Esophagus squamous epithelium (tissue), 5 donors: ENCODE data around the gene GEMIN5. TPM values are rescaled to one million over a fixed set of nuclear protein-coding genes. Genes with fewer than 3 reads are reported as not detected.
"Not testable (repeated sequence)": the region's sequence is repeated elsewhere in the genome, so short reads cannot be mapped to it uniquely, and the experiment has no call there.

Source experiments
- DNase-seq: peaks from one replicate; lab custom pipeline; 2025; lab: John Stamatoyannopoulos, UW
- H3K27ac ChIP-seq, 4 donors: fragments of 200-600 bp; sonication (generic); one replicate each; pipeline ENCODE4 v1.5.1; 2016 to 2019; ENCODE audit warnings: mild to moderate bottlenecking in 1 of 4
- H3K27me3 ChIP-seq, 4 donors: fragments of 200-600 bp; sonication (generic); 1 replicate in 3 of 4; 2 replicates in 1 of 4; pipeline versions ENCODE4 v1.5.1 to v1.6.0; 2017 to 2021; ENCODE audit warnings: antibody characterized with exemption in 1 of 4
- H3K36me3 ChIP-seq, 3 donors: fragments of 200-600 bp; sonication (generic); one replicate each; pipeline ENCODE4 v1.5.1; 2016 to 2019
- H3K4me1 ChIP-seq, 3 donors: fragments of 200-600 bp; sonication (generic); one replicate each; pipeline ENCODE4 v1.5.1; 2017 to 2019
- H3K4me3 ChIP-seq, 4 donors: fragments of 200-600 bp; sonication (generic); 1 replicate in 3 of 4; 2 replicates in 1 of 4; pipeline ENCODE4 v1.5.1; 2016 to 2019; ENCODE audit warnings: mild to moderate bottlenecking in 2 of 4, moderate library complexity in 1 of 4
- H3K9me3 ChIP-seq, 3 donors: fragments of 200-600 bp; sonication (generic); one replicate each; pipeline ENCODE4 v1.5.1; 2016 to 2019
- POLR2A ChIP-seq, 4 donors: fragments of 450-650 bp; IDR thresholded peaks; one replicate each; pipeline ENCODE4 v1.6.1; 2017; ENCODE audit warnings: antibody characterized with exemption in 4 of 4, mild to moderate bottlenecking in 4 of 4, moderate library complexity in 3 of 4
- WGBS, 2 donors: methylation state at CpG; one replicate each; pipeline ENCODE4 v1.1.5; 2018; 5-methylcytosine and 5-hydroxymethylcytosine counted together
- intact Hi-C: fragments of 100-400 bp; cut with DNase I; formaldehyde crosslinking; loops from one replicate; pipeline ENCODE4 v1.15.0; 2022
- total RNA-seq, 4 donors: library from RNA; depleted of rRNA; stranded (reverse); fragments of >200 nt; gene quantifications; one replicate each; pipeline ENCODE4 v1.1.0, GENCODE V29; 2016
- TF ChIP-seq, protein P1 (sequence below), 6 experiments: fragments of 450-650 bp in 4 of 6; fragments of 200-600 bp in 2 of 6; sonication (generic) in 2 of 6; IDR thresholded peaks; one replicate each; pipeline ENCODE4 v1.5.1; 2016 to 2019; ENCODE audit warnings: antibody characterized with exemption in 6 of 6, mild to moderate bottlenecking in 4 of 6, moderate library complexity in 4 of 6
- donor health status: DM: yes; HTN: yes; CAD: no.

Gene GEMIN5, protein sequence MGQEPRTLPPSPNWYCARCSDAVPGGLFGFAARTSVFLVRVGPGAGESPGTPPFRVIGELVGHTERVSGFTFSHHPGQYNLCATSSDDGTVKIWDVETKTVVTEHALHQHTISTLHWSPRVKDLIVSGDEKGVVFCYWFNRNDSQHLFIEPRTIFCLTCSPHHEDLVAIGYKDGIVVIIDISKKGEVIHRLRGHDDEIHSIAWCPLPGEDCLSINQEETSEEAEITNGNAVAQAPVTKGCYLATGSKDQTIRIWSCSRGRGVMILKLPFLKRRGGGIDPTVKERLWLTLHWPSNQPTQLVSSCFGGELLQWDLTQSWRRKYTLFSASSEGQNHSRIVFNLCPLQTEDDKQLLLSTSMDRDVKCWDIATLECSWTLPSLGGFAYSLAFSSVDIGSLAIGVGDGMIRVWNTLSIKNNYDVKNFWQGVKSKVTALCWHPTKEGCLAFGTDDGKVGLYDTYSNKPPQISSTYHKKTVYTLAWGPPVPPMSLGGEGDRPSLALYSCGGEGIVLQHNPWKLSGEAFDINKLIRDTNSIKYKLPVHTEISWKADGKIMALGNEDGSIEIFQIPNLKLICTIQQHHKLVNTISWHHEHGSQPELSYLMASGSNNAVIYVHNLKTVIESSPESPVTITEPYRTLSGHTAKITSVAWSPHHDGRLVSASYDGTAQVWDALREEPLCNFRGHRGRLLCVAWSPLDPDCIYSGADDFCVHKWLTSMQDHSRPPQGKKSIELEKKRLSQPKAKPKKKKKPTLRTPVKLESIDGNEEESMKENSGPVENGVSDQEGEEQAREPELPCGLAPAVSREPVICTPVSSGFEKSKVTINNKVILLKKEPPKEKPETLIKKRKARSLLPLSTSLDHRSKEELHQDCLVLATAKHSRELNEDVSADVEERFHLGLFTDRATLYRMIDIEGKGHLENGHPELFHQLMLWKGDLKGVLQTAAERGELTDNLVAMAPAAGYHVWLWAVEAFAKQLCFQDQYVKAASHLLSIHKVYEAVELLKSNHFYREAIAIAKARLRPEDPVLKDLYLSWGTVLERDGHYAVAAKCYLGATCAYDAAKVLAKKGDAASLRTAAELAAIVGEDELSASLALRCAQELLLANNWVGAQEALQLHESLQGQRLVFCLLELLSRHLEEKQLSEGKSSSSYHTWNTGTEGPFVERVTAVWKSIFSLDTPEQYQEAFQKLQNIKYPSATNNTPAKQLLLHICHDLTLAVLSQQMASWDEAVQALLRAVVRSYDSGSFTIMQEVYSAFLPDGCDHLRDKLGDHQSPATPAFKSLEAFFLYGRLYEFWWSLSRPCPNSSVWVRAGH (N-terminal part only)
- 10 to 100 TPM; 10.1 to 18.1 (median 13.2) TPM for total RNA-seq

DNA sequence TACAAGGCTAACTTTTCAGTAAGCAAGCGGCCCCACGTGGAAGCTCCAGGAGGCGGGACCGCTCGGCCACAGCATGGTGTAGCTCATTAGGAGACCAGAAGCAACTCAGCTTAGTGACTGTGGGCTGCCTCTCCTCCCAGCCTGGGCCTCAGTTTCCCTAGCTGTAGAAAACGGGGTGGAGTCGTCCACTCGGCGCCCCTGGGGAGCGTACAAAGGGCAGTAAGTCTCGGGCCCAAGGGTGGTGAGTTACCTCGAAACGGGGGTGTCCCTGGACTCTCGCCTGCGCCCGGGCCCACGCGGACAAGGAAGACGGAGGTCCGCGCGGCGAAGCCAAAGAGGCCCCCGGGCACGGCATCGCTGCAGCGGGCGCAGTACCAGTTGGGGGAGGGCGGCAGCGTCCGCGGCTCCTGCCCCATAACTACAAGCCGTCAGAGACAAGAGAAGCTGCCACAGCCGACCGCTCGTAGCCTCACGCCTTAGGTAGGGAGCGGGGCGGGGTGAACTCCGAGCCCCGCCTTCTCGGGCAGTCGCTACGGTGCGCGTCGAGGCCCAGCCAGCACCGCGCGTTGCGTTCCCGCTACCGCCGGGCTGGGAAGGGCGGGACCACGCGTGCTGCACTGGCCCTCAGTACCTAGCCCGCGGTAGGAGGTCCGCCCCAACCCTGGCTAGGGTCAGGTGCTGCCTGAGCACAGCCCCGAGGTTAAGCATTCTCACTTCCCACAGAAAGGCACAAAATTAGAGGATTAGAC is at the start of gene GEMIN5:
TSS of gene GEMIN5 (minus strand) at position 494 of the 749 bp plus-strand sequence. CDS start at position 416, 78 bp downstream.
- peak within 1 kb of the TSS; percentile 75 to 80 (median 76) for H3K27ac ChIP-seq
- intact Hi-C loops: no loop called here
- H3K4me1 ChIP-seq: peaks cover 10 to 49% (median 33%) of the 10 kb centered on the region in 3 donors
- TF ChIP-seq POLR2A (IDR thresholded peaks at IDR 0.05): peak in 2 of 4 donors; percentile 38 to 41
- TF ChIP-seq, protein P1, sequence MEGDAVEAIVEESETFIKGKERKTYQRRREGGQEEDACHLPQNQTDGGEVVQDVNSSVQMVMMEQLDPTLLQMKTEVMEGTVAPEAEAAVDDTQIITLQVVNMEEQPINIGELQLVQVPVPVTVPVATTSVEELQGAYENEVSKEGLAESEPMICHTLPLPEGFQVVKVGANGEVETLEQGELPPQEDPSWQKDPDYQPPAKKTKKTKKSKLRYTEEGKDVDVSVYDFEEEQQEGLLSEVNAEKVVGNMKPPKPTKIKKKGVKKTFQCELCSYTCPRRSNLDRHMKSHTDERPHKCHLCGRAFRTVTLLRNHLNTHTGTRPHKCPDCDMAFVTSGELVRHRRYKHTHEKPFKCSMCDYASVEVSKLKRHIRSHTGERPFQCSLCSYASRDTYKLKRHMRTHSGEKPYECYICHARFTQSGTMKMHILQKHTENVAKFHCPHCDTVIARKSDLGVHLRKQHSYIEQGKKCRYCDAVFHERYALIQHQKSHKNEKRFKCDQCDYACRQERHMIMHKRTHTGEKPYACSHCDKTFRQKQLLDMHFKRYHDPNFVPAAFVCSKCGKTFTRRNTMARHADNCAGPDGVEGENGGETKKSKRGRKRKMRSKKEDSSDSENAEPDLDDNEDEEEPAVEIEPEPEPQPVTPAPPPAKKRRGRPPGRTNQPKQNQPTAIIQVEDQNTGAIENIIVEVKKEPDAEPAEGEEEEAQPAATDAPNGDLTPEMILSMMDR (IDR thresholded peaks at IDR 0.05): peak in 1 of 6 experiments; percentile 22
- 0% methylated on average over 4 of the region's 61 CpGs; no CpG with 5 or more reads in 1 of the 2 donors for WGBS, 2 donors
- H3K9me3 ChIP-seq: no peaks in the 10 kb centered on the region
- peak within 1 kb of the TSS; percentile 71 to 87 (median 80) for H3K4me3 ChIP-seq
- no peaks in the 10 kb centered on the region for H3K27me3 ChIP-seq
- DNase-seq: peak; percentile 10
- H3K36me3 ChIP-seq: peaks cover 0 to 27% (median 0%) of the 10 kb centered on the region in 3 donors

DNA sequence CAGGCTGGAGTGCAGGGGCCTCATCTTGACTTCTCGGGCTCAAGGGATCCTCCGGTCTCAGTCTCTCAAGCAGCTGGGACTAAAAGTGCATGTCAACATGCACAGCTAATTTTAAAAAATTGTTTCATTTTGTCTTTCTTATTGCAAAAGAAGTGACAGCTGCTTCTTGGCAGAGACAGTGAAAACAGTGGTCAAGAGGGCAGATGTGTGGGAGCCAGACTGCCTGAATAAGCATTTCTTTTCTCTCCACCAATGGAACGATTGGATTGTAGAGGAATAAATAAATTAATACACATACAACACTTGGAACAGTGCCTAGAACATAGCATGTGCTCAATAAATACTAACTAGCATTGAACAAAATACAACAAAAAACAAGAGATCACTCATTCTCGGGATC is 48.1 kb upstream of the GEMIN5 start:
- no peak overlapping the region for H3K4me3 ChIP-seq
- no peaks in the 10 kb centered on the region for H3K4me1 ChIP-seq
- H3K27me3 ChIP-seq: peaks cover 0 to 9% (median 0%) of the 10 kb centered on the region in 4 donors
- 60 to 72% methylated on average over 4 of the region's 4 CpGs for WGBS, 2 donors
- H3K36me3 ChIP-seq: no peaks in the 10 kb centered on the region
- intact Hi-C loops: no loop called here
- TF ChIP-seq, protein P1 (IDR thresholded peaks at IDR 0.05): no peak
- TF ChIP-seq POLR2A (IDR thresholded peaks at IDR 0.05): no peak
- DNase-seq: no peak
- no peak overlapping the region for H3K27ac ChIP-seq
- no peaks in the 10 kb centered on the region for H3K9me3 ChIP-seq

DNA sequence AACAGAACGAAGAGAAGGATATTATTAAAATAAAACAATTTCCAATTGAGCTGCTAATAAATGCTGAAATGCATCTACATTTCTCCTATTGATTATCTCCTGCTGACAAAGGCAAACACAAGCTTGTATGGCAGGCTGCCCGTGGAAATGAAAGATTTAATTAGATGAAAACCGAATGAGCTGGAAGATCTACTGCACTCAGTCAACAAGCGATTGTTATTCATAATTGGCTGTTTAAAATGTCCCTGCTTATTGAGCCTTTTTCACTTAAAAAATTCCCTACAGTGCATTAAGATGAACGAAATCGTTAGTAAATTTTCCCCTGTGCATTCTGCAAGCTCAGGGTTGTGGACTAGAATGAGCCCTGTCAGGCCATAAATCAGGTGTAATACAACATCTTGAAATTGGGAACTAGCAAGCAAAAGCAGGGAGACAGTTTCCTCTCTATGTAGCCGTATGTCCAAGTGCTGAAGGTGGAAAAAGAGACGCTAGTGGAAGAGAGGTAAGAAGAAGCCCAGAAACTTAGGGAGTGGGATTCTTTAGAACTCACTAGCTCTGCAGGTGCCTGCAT is 47.0 kb upstream of the GEMIN5 start:
- H3K27ac ChIP-seq: no peak overlapping the region
- no peak for TF ChIP-seq POLR2A (IDR thresholded peaks at IDR 0.05)
- TF ChIP-seq, protein P1 (IDR thresholded peaks at IDR 0.05): no peak
- H3K36me3 ChIP-seq: no peaks in the 10 kb centered on the region
- H3K4me1 ChIP-seq: no peaks in the 10 kb centered on the region
- H3K27me3 ChIP-seq: peaks cover 0 to 9% (median 0%) of the 10 kb centered on the region in 4 donors
- H3K4me3 ChIP-seq: no peak overlapping the region
- no peak for DNase-seq
- WGBS, 2 donors: 63 to 70% methylated on average over 8 of the region's 8 CpGs
- no peaks in the 10 kb centered on the region for H3K9me3 ChIP-seq
- intact Hi-C loops: no loop called here

DNA sequence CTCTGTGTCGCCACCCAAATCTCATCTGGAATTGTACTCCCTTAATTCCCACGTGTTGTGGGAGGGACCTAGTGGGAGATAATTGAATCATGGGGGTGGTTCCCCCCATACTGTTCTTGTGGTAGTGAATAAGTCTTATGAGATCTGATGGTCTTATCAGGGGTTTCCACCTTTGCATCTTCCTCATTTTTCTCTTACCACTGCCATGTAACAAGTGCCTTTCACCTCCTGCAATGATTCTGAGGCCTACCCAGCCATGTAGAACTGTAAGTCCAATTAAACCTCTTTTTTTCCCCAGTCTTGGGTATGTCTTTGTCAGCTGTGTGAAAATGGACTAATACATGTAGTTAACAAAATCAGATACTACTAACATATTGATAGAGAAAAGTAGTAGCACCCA is 40.3 kb upstream of the GEMIN5 start:
- H3K9me3 ChIP-seq, H3K4me3 ChIP-seq, H3K36me3 ChIP-seq, DNase-seq, H3K4me1 ChIP-seq, H3K27me3 ChIP-seq, intact Hi-C loops, H3K27ac ChIP-seq: not testable (repeated sequence)
- 91% methylated on average over 2 of the region's 2 CpGs for WGBS, 2 donors
